HFF-Myc (cell line): ENCODE results near the gene NYAP1.
A peak's percentile ranks its signal among the peaks of the same experiment; 100 is the strongest.

ENCODE experiments used
- DNase-seq: peaks from one replicate; pipeline ENCODE4 v3.0.0-alpha.2; 2011; ENCODE audit warnings: low read depth; ENCODE audit errors: extremely low read depth
- H3K4me3 ChIP-seq: replicated peaks from 2 replicates; pipeline ENCODE4 v1.5.1; 2011; ENCODE audit warnings: low read depth, mild to moderate bottlenecking, control low read depth, low read length
- CTCF ChIP-seq: IDR thresholded peaks from 2 replicates; pipeline ENCODE4 v1.5.1; 2012; ENCODE audit warnings: mild to moderate bottlenecking, low read depth, low read length, control low read depth; ENCODE audit errors: missing control alignments

NYAP1 gene

DNA sequence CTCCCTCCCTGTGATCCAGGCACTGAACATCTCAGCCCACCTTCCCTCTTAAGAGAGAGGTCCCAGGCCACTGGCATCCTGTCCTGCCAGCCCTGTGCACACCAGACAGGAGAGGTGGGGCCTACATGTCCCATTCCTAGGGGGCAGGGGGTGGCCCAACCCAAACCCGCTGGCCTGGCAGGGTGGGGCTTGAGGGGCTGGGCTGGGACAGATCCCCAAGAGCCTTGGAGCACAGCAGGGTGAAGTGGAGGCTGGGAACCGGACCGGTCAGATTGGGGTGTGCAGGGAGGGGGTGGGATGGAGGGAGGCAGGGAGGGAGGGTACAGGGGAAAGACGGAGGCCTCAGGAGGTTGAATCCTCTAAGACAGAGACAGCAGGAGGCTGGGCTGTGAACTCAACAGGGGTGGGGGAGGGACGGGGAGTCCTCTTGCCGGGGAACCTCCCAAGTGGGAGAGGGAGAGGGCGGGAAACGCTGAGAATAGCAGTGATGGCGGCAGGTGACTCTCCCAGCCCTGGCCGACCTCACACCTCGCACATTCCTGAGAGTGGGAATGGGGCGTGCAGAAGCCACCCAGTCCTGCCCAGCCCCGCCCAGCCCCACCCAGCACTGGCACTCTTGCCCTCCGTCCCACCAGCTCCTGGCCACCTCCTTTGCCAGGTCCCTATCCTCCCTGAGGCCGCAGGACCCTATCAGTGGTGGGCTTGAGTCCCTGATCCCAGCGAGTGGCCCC lies 11.4 kb upstream of the NYAP1 start:
- DNase-seq = no peak
- no peak overlapping the region for H3K4me3 ChIP-seq
- TF ChIP-seq CTCF = no peak

- DNase-seq = no peak
- TF ChIP-seq CTCF = no peak
- no peak overlapping the region for H3K4me3 ChIP-seq
Measured at GRCh38 chr7:100472854-100473499, 10.8 kb upstream of the NYAP1 start.

DNA sequence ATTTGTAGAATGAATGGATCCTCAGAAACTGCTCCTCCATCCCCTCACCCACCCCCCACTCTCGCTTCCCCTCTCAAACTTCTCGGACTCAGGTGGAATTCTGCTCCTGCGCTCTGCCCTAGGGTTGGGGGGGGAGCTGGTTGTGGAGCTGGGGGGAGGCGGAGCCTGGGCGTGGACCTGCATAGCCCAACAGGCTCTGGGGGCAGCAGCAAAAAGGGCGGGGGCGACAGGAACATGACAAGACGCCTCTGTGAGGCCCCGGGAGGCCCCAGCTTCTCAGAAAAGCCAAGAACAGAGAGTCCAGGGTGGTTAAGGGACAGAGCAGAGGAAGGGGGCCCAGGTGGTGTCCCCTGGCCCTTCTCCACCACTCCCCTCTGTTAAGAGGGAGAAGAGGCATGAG lies 8.2 kb upstream of the NYAP1 start:
- no peak for DNase-seq
- peak overlapping the region; percentile 84 for H3K4me3 ChIP-seq
- no peak for TF ChIP-seq CTCF

DNA sequence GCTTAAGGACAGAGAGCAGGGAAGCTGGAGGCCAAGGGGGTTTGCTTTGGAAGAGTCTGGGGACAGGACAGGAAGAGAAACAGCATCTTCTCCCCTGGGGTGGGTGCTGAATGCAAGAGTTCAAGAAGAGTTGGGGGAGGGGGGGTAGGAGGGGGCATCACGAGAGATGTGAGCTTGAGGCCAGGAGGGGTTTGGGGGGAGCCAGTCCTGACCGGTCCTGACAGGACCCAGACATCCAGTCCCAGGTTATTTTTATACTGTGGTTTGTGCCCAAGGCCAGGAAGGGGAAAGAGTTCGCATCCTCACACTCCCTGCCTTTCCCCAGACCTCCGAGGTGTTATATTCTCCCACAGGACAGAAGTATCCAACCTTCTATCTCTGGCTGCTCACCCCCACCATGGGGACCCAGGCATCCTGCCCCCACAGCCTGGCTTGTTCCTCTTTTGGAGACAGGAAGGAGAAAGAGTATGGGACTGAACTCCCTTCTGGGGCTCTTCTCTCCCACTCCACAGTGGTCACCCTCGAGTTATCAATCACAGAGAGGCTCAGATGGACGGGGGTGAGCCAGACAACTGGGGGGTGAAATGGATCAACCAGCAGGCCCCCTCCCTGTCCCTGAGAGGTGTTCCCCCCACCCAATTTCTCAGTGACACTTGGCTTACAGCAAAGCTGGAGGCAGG lies 7.5 kb upstream of the NYAP1 start:
- peak overlapping the region; percentile 84 for H3K4me3 ChIP-seq
- DNase-seq = no peak
- no peak for TF ChIP-seq CTCF

- no peak for DNase-seq
- peak overlapping the region; percentile 84 for H3K4me3 ChIP-seq
- TF ChIP-seq CTCF = peak; percentile 44
Measured at GRCh38 chr7:100476903-100477870, 6.5 kb upstream of the NYAP1 start.

GRCh38 chr7:100477871-100478267 lies 5.9 kb upstream of the NYAP1 start:
- H3K4me3 ChIP-seq = peak overlapping the region; percentile 84
- no peak for TF ChIP-seq CTCF
- no peak for DNase-seq
